Measurements from ENCODE around the gene BRPF3. TPM values are rescaled to one million over a fixed set of nuclear protein-coding genes. Genes with fewer than 3 reads are reported as not detected.
A peak's percentile ranks its signal among the peaks of the same experiment; 100 is the strongest.

BRPF3 gene
- total RNA-seq (10 to 100 TPM; 35.9 to 38.6 TPM), polyA plus RNA-seq (1 to 10 TPM; 3.5 to 8.4 (median 3.9) TPM), total RNA-seq (26.8 to 43.5 (median 33.0) reads per million in 6 experiments)

DNA sequence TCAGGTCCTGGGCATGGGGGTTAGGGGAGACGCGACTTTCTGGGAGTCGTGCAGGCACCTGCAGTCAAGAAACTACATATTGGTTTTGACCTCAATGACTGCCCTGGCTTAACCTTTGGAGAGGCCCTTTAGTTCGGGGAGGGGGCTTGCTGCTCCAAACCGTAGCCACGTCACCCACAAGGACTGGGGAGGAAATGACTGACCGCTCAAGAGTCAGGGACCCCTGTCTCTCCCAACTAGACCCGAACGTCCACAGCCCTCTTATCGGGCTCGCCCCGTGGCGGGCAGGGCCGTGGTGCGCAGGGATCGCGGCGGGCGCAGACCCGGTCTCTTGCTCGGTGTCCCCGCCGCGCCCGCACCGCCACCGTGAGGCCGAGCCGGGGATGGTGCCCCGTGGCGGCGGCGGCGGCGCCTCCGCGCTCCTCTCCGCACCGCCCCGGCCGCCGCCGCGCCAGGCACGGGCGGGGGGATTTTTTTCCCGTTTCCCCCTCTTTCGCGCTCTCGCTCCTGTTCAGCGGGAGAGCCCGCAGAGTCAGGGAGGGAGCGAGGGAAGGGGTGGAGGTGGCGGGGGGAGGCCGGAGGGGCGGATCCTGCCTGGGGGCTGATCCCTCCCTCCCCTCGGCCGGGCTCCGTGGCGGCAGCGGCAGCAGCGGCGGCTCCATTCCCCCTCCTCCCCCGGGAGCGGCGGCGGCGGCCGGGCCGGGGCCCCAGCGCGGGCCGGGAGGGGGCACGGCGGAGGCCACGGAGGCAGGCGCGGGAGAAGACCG is at the start of gene BRPF3:
Gene BRPF3, plus strand, starts transcription at position 632 of the 767 bp plus-strand sequence. CDS start 3,579 bp downstream, outside the sequence.
- peak; percentile 61 to 67 for ATAC-seq
- H3K27ac Mint-ChIP-seq, result peak within 1 kb of the TSS; percentile 89 to 97 (median 96)
- no peaks in the 10 kb centered on the region for H3K9me3 Mint-ChIP-seq
- DNase-seq, result peak; percentile 57 to 83 (median 73)
- peak within 1 kb of the TSS; percentile 87 to 96 (median 91) for H3K4me3 Mint-ChIP-seq
- H3K27me3 Mint-ChIP-seq, result no peaks in the 10 kb centered on the region
- H3K36me3 Mint-ChIP-seq, result peaks cover 0 to 7% (median 3%) of the 10 kb centered on the region in 3 donors
- POLR2A ChIA-PET, result interaction anchor here (1.0 to 2.7 kb wide), 10 partner anchors 11 to 168 kb away, joined by 3 to 21 read pairs (median 6); partner anchors contain the start of genes MAPK13 and MAPK14
- peaks cover 20 to 50% (median 45%) of the 10 kb centered on the region in 4 donors for H3K4me1 Mint-ChIP-seq

- Mint-ChIP-seq H3K27me3 (no peaks in the 10 kb centered on the region), H3K4me1 (peaks cover 6 to 15% (median 11%) of the 10 kb centered on the region in 4 donors), H3K36me3 (peaks cover 0 to 14% (median 9%) of the 10 kb centered on the region in 3 donors), H3K27ac (peak overlapping the region in 4 of 10 donors; percentile 26 to 61 (median 49)), H3K9me3 (peaks cover 0 to 19% (median 5%) of the 10 kb centered on the region in 9 donors), H3K4me3 (no peak overlapping the region)
- no peak for DNase-seq
- POLR2A ChIA-PET, result no interaction called here
- ATAC-seq, result no peak
Observed at GRCh38 chr6:36147294-36147693, 49.2 kb upstream of the BRPF3 start.

GRCh38 chr6:36149476-36149875 is 47.1 kb upstream of the BRPF3 start:
- H3K4me1 Mint-ChIP-seq, result peaks cover 8 to 14% (median 10%) of the 10 kb centered on the region in 4 donors
- H3K36me3 Mint-ChIP-seq, result peaks cover 0 to 24% (median 14%) of the 10 kb centered on the region in 3 donors
- H3K4me3 Mint-ChIP-seq, result no peak overlapping the region
- POLR2A ChIA-PET, result interaction anchor here (0.7 kb wide), 1 partner anchor 18 kb away, joined by 4 read pairs; no protein-coding TSS in a partner anchor
- DNase-seq, result no peak
- H3K27ac Mint-ChIP-seq, result no peak overlapping the region
- peaks cover 0 to 22% (median 5%) of the 10 kb centered on the region in 9 donors for H3K9me3 Mint-ChIP-seq
- ATAC-seq, result no peak
- no peaks in the 10 kb centered on the region for H3K27me3 Mint-ChIP-seq

DNA sequence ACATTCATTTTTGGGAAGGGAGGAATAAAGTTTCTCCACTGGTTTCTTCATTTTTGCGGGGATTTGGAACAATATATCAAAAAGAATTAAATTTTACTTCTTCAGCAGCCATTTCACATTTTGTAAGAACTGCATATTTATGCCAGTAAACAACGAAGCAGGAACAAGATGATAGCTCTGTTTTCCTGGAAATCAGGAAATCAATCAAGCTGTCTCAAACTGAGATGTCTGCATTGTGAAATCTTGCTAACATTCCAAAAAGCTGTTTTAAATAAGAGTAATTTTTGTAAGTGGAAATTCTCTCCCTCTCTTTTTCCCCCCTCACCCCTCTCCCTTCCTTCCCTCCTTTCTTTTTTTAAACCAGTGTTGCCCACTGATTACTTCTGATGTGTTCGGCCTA is 46.3 kb upstream of the BRPF3 start:
- peaks cover 8 to 14% (median 10%) of the 10 kb centered on the region in 4 donors for H3K4me1 Mint-ChIP-seq
- ATAC-seq, result no peak
- no peak overlapping the region for H3K4me3 Mint-ChIP-seq
- H3K9me3 Mint-ChIP-seq, result peaks cover 0 to 28% (median 7%) of the 10 kb centered on the region in 9 donors
- no peak for DNase-seq
- H3K27me3 Mint-ChIP-seq, result no peaks in the 10 kb centered on the region
- POLR2A ChIA-PET, result no interaction called here
- H3K36me3 Mint-ChIP-seq, result peaks cover 0 to 26% (median 19%) of the 10 kb centered on the region in 3 donors
- no peak overlapping the region for H3K27ac Mint-ChIP-seq

GRCh38 chr6:36154286-36154685 is 42.3 kb upstream of the BRPF3 start:
- Mint-ChIP-seq H3K36me3 (peaks cover 0 to 23% (median 20%) of the 10 kb centered on the region in 3 donors), H3K27me3 (no peaks in the 10 kb centered on the region), H3K27ac (no peak overlapping the region), H3K4me3 (no peak overlapping the region), H3K9me3 (peaks cover 4 to 25% (median 6%) of the 10 kb centered on the region in 9 donors), H3K4me1 (peaks cover 0 to 2% (median 0%) of the 10 kb centered on the region in 4 donors)
- DNase-seq (no peak), ATAC-seq (no peak)
- POLR2A ChIA-PET, result no interaction called here

DNA sequence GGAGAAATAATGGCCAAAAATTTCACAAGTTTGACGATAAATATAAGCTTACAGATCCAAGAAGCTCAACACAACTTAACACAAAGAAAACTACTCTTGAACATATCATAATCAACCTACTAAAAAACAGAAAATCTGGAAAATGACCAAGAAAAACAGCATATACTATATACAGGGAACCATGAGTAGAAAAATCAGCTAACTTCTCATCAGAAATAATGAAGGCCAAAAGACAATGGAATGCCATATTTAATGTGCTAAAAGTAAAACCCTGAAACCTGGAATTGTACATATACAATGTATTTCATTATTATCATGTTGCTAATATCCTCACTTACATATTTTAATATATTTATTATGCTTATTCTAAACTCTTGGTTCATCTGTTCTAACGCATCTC is 40.9 kb upstream of the BRPF3 start:
- Mint-ChIP-seq H3K27me3 (no peaks in the 10 kb centered on the region), H3K4me1 (peaks cover 0 to 3% (median 0%) of the 10 kb centered on the region in 4 donors), H3K36me3 (peaks cover 6 to 30% (median 30%) of the 10 kb centered on the region in 3 donors), H3K27ac (no peak overlapping the region), H3K4me3 (no peak overlapping the region), H3K9me3 (peaks cover 4 to 23% (median 6%) of the 10 kb centered on the region in 9 donors)
- DNase-seq (no peak), ATAC-seq (no peak)
- POLR2A ChIA-PET, result no interaction called here

GRCh38 chr6:36160147-36160760 is 36.3 kb upstream of the BRPF3 start:
- H3K27me3 Mint-ChIP-seq, result no peaks in the 10 kb centered on the region
- no peak for DNase-seq

GRCh38 chr6:36169023-36170007 is 27.2 kb upstream of the BRPF3 start:
- H3K9me3 Mint-ChIP-seq, result peaks cover 0 to 2% (median 0%) of the 10 kb centered on the region in 9 donors
- no peak for ATAC-seq
- peaks cover 0 to 19% (median 10%) of the 10 kb centered on the region in 4 donors for H3K4me1 Mint-ChIP-seq
- peak overlapping the region in 5 of 10 donors; percentile 1 to 66 (median 49) for H3K27ac Mint-ChIP-seq
- no peaks in the 10 kb centered on the region for H3K27me3 Mint-ChIP-seq
- H3K36me3 Mint-ChIP-seq, result peaks cover 0 to 7% (median 3%) of the 10 kb centered on the region in 3 donors
- peak overlapping the region in 1 of 10 donors; percentile 15 for H3K4me3 Mint-ChIP-seq
- POLR2A ChIA-PET, result no interaction called here
- DNase-seq, result peak in 1 of 10 donors; percentile 4

More at GRCh38 chr6:36160147-36160760, 36.3 kb upstream of the BRPF3 start:
- no peak overlapping the region for H3K27ac Mint-ChIP-seq
- ATAC-seq, result no peak
- POLR2A ChIA-PET, result no interaction called here
- no peak overlapping the region for H3K4me3 Mint-ChIP-seq
- peaks cover 8 to 23% (median 19%) of the 10 kb centered on the region in 3 donors for H3K36me3 Mint-ChIP-seq
- peaks cover 1 to 15% (median 5%) of the 10 kb centered on the region in 9 donors for H3K9me3 Mint-ChIP-seq
- peaks cover 0 to 2% (median 0%) of the 10 kb centered on the region in 4 donors for H3K4me1 Mint-ChIP-seq

DNA sequence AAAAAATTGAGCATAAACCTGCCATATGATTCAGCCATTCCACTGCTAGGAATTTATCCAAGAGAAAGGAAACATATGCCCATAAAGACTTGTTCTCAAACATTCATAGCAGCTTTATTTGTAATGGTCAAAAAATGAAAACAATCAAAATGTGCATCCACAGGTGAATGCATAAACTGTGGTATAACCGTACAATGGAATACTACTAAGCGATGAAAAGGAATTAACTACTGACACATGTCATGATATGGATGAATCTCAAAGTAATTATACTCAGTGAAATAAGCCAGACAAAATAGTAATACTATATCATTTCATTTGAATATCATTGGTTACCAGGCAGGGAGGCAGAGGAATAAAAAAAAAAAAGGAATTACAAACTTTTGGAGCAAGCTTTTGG is 25.8 kb upstream of the BRPF3 start:
- ATAC-seq (no peak), DNase-seq (no peak)
- Mint-ChIP-seq H3K4me3 (no peak overlapping the region), H3K27me3 (no peaks in the 10 kb centered on the region), H3K27ac (no peak overlapping the region), H3K36me3 (peaks cover 0 to 9% (median 3%) of the 10 kb centered on the region in 3 donors), H3K9me3 (peaks cover 0 to 3% (median 0%) of the 10 kb centered on the region in 9 donors), H3K4me1 (peaks cover 0 to 19% (median 10%) of the 10 kb centered on the region in 4 donors)
- POLR2A ChIA-PET, result interaction anchor here (1.3 kb wide), 1 partner anchor 40 kb away, joined by 4 read pairs; no protein-coding TSS in a partner anchor

GRCh38 chr6:36171573-36171972 is 25.0 kb upstream of the BRPF3 start:
- Mint-ChIP-seq H3K27ac (peak overlapping the region in 1 of 10 donors; percentile 28), H3K4me3 (no peak overlapping the region)

DNA sequence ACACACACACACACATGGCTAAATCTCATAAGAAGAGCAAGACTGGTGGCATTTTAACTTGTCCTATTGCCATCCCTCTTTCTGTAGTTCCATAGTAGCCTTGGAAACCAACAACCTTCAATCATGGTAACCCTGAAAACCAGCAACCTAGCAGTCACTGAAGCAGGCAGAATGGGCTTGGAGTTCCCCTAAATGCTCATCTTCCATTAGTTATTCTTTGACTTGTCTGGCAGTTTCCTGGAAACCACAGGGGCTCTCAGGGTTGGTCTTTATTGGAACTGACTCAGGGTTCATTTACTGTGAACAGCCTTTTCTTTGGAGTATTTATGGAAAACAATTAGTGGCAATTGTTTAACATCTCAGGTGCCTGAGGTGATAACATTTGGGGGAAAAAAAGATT is 19.4 kb upstream of the BRPF3 start:
- Mint-ChIP-seq H3K4me1 (no peaks in the 10 kb centered on the region), H3K4me3 (no peak overlapping the region), H3K27ac (no peak overlapping the region), H3K9me3 (peaks cover 4 to 33% (median 15%) of the 10 kb centered on the region in 9 donors), H3K27me3 (no peaks in the 10 kb centered on the region), H3K36me3 (peaks cover 24 to 44% (median 25%) of the 10 kb centered on the region in 3 donors)
- DNase-seq (no peak), ATAC-seq (no peak)
- POLR2A ChIA-PET, result no interaction called here

More at GRCh38 chr6:36171573-36171972, 25.0 kb upstream of the BRPF3 start:
- H3K27me3 Mint-ChIP-seq, result no peaks in the 10 kb centered on the region
- no peak for ATAC-seq
- H3K4me1 Mint-ChIP-seq, result peaks cover 0 to 19% (median 10%) of the 10 kb centered on the region in 4 donors
- peaks cover 0 to 3% (median 0%) of the 10 kb centered on the region in 9 donors for H3K9me3 Mint-ChIP-seq
- POLR2A ChIA-PET, result interaction anchor here (1.3 kb wide), 1 partner anchor 40 kb away, joined by 4 read pairs; no protein-coding TSS in a partner anchor
- DNase-seq, result no peak
- peaks cover under 1 to 12% (median 3%) of the 10 kb centered on the region in 3 donors for H3K36me3 Mint-ChIP-seq
